Heart left ventricle (tissue), 13 donors: Measurements from ENCODE around the gene PTPRJ.

ENCODE experiments used
- CTCF ChIP-seq, 12 donors: fragments of 200-600 bp; sonication (generic) in 4 of 12; IDR thresholded peaks; one replicate each; pipeline versions ENCODE4 v1.5.0 to v1.8.0; 2018 to 2022; ENCODE audit warnings: antibody characterized with exemption in 12 of 12, mild to moderate bottlenecking in 5 of 12
- POLR2A ChIP-seq, 2 donors: fragments of 450-650 bp; IDR thresholded peaks; one replicate each; pipeline ENCODE4 v1.6.1; 2017; ENCODE audit warnings: antibody characterized with exemption in 2 of 2, mild to moderate bottlenecking in 2 of 2, moderate library complexity in 2 of 2
- donor health status: ischemic (EF 13 %, LVEDD 7.1; RV severe dilation, severe dysfunction).
- donor health status: DM: no; HTN: yes; CAD: no.
- donor health status: DM: no; HTN: no; CAD: no.
- donor health status: ischemic (EF 25% LVEDD 6.9; RV normal size, moderate dysfunction).
- donor health status: ischemic (EF 25% LVEDD 5.7; RV mildly dilated, moderate dysfunction).
- donor health status: ischemic (EF 35%, LVEDD 5.7; RV mildly dilated, moderate dysfunction).
- donor health status: nonischemic (EF 11% LVEDD 7.7; RV severe dilation, severe dysfunction).
- donor health status: DM: yes; HTN: yes; CAD: no.
- donor health status: PGD.
- donor health status: ischemic (EF 29% LVEDD 5.4; RV normal size, mild dysfunction).
- donor health status: nonischemic (EF 23%, LVEDD 6.1; RV moderate dilation, normal function).

GRCh38 chr11:48073031-48073861, 92.9 kb downstream of the PTPRJ start:
- no peak for TF ChIP-seq CTCF (IDR thresholded peaks at IDR 0.05)
- no peak for TF ChIP-seq POLR2A (IDR thresholded peaks at IDR 0.05)
